Middle frontal gyrus (tissue), 1 donor: ENCODE measurements around the gene CEP162.
"Not testable (repeated sequence)": the region's sequence is repeated elsewhere in the genome, so short reads cannot be mapped to it uniquely, and the experiment has no call there.

ENCODE experiments used
- DNase-seq: peaks from one replicate; pipeline ENCODE4 v3.0.0-alpha.2; 2015; ENCODE audit warnings: low spot score; ENCODE audit errors: extremely low spot score

The CEP162 gene

GRCh38 chr6:84242265-84242664 lies 14.8 kb upstream of the CEP162 start:
- DNase-seq = no peak

GRCh38 chr6:84228198-84228543 lies 728 bp upstream of the CEP162 start:
- DNase-seq = no peak

DNA sequence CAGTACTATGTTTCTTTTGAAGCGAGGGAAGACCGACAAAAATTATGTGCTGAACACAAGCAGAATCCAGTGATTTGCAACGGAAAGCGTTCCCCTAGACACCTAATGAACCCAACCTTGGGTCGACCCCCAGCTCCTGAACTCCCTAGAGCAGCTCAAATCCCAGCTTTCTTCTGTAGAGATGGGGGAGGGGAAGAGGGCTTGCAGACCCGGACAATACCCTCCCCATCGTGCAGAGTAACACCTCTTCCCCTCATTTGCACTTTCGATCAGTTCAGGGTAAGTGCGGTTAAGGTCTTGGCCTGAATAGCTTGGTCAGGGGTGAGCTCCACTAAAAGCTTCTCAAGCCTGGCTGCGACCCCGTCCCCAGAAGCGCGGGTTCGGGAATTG lies 404 bp downstream of the CEP162 start:
- no peak for DNase-seq

DNA sequence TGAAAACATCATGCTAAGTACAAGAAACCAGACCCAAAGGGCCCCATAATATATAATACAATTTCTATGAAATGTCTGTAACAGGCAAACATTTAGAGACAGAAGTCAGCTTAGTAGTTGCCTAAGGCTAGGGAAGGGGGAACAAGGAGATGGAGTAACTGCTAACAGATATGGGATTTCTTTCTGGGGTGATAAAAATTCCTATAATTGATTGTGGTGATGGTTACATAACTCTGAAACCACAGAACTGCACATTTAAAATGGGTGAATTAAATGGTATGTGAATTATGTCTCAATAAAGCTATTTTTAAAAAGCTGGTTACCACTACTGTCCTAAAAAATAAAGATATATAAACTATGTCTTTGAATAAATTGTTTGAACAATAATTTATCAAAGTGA lies 3.2 kb downstream of the CEP162 start:
- no peak for DNase-seq

- not testable (repeated sequence) for DNase-seq
Measured at GRCh38 chr6:84223608-84224007, 3.8 kb downstream of the CEP162 start.

GRCh38 chr6:84222426-84222825 lies 5.0 kb downstream of the CEP162 start:
- no peak for DNase-seq

GRCh38 chr6:84220809-84221409 lies 6.5 kb downstream of the CEP162 start:
- DNase-seq = no peak

DNA sequence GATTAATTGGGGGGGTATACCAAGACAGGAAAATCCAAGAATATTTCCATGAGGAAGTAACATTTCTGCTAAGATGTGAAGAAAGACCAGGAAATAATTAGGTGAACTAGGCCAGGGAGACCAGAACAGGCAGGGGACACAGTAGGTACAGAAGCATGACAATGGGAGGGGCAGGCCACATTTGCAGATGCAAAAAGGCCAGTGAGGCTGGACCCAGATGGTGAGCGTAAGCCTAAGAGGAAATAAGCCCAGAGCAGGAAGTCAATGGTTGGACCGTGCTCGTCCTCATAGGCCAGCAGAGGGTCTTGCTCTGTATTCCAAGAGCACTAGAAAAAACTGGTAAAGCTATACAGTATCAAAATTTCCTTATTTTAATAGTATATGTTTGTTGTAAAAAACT lies 9.4 kb downstream of the CEP162 start:
- DNase-seq = no peak

DNA sequence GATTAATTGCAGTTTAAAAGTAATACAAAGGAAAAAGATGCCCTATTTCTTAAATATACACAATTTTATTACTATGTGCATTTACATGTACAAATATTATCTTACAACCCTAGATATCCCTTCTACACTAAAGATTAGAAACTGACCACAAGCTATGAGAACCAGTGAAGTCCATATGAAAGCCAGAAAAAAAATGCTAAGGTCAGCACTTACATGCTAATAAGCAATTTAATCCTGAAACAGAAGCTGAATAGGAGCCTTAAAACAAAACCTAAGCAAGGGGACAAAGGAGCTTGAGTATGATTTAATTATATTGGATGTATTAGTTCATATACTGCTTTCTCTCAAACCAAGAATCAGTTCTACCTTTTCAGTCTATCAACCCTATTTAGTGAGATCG lies 14.2 kb downstream of the CEP162 start:
- DNase-seq = no peak

GRCh38 chr6:84204011-84204410 lies 23.4 kb downstream of the CEP162 start:
- no peak for DNase-seq

DNA sequence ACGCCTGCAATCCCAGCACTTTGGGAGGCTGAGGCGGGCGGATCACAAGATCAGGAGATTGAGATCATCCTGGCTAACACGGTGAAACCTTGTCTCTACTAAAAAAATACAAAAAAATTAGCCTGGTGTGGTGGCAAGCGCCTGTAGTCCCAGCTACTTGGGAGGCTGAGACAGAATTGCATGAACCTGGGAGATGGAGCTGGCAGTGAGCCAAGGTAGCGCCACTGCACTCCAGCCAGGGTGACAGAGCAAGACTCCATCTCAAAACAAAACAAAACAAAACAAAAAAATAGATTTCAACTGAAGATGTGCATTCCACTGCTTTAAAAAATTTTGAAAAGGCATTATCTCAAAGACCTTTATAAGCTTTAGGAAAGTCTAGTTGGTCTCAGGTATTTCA lies 27.5 kb downstream of the CEP162 start:
- DNase-seq = not testable (repeated sequence)

DNA sequence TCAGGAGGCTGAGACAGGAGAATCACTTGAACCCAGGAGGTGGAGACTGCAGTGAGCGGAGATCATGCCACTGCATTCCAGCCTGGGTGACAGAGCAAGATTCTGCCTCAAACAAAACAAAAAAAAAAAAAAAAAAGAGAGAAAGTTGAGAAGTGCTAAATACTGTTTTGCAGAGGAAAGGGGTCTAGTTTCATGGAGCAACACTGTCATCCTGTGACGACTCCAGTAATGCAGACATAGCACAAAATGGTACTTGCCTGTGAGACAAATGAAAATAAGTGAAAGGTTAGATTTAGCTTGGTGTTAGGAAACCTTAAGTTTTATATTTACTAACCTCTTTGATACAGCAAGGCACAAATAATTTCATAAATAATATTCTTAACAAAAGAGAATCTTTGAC lies 29.7 kb downstream of the CEP162 start:
- DNase-seq = no peak

DNA sequence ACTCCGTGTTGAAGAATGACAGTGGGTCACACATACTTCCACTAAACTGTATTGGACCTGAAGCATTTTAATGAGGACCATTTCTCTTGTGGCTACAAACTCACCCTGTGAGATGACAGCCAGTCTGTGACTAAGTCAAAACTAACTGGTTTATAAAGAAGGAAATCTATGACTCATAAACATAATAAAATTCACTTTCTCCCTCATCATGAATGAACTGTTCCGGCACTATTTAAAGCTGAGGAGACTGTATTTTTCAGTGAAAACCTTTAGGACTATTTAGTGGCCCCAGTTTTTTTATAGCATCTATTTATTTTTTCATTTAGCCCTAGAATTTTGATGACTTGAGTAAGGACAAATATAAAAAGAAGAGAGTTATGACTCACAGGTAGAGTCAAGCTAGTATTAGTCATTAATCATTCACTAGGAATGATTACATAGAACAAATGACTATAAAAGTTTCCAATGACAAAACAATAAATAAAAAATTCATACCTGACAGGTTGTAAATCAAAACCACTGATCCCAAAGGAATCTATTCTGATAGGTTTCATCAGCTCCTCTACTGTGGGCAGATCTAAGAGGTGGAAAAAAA lies 34.2 kb downstream of the CEP162 start:
- no peak for DNase-seq

DNA sequence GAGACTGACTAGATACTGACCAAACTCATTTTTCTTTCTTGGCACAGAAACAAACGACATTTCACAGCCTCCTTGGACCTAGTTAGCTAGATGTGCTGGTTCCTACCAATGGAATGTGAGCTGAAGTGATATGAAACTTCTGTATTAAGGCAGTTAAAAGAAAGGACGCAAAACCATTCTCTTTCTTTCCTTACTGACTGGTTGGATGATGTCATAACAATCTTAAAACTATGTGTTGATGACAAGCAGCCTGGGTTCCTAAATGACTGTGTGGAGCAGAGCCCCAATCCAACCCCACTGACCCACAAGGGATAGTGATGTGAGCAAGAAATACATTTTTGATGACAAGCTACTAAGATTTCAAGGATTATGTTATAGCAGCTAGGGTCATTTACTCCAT lies 35.6 kb downstream of the CEP162 start:
- no peak for DNase-seq

DNA sequence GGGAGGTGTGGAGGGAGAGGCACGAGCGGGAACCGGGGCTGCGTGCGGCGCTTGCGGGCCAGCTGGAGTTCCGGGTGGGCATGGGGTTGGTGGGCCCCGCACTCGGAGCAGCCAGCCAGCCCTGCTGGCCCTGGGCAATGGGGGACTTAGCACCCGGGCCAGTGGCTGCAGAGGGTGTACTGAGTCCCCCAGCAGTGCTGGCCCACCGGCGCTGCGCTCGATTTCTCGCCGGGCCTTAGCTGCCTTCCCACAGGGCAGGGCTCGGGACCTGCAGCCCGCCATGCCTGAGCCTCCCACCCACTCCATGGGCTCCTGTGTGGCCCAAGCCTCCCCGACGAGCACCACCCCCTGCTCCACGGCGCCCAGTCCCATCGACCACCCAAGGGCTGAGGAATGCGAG lies 38.1 kb downstream of the CEP162 start:
- not testable (repeated sequence) for DNase-seq

DNA sequence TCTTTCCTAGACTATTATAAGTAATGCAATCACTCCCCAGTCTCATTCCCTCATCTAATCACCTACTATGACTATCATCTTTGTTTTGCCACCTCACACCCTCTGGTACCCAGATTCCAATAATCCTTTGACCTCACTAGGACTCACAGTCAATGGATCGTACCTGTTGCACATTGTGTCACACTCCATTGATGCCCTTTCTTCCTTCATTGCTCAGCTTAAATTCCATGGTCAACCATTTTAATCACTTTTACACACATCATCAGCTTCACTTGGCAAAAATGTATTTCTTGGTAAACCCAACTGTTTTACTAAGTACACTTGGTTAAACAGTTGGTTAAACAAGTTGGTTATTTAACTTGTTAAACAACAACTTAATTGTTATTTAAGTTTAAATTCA lies 44.0 kb downstream of the CEP162 start:
- no peak for DNase-seq

GRCh38 chr6:84182001-84182400 lies 45.4 kb downstream of the CEP162 start:
- DNase-seq = no peak

DNA sequence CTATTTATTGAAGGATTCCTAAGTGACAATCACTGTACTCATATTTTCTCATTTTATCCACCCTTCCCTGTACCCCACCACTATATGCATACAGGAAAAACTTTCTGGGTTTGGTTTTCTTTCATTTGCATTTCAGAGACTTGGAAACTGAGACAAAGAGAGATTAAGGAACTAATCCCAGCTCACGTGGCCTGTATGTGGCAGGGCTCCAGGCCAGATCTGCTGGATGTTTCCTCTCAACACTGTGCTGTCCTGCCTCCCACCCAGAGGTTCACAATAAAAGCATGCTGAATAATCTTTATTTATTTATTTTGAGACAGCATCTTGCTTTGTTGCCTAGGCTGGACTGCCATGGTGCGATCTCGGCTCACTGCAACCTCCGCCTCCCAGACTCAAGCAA lies 50.2 kb downstream of the CEP162 start:
- DNase-seq = no peak

DNA sequence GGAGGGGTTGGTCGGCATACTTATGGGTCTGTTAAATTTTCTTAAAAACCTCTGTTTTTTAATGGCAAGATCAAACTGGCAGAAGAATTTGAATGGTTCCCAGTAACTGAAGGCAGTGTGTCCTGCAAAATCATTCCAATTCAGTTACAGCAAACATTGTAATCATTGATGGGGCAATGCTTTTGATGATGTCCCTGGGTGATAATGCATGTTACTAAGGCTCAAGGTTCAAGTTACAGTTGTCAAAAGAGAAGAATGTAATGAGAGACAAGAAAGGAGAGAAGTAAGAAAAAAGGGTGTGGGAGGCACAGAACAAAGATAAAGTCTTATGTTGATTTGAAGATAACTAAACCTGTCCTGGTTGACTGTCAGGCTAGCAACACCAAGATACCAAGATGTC lies 54.9 kb downstream of the CEP162 start:
- DNase-seq = no peak

DNA sequence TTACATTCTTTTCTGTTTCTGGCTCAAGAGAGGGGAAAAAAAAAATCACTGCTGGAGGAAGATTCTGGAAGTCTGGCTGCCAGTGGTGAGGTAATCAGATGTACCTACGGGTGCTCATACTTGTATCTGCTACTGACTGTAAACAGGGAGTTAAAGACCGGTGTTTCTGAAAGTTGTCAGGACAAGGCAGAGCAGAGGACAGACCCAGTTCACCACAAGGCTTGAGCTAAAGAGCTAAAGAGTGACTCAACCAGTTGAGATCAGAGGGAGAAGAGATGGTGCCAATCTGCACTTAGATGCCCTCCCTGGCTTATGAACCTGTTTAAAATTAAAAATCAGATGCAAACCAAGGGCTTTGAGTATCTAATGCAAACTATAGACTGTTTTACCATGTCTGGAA lies 55.4 kb downstream of the CEP162 start:
- DNase-seq = no peak

DNA sequence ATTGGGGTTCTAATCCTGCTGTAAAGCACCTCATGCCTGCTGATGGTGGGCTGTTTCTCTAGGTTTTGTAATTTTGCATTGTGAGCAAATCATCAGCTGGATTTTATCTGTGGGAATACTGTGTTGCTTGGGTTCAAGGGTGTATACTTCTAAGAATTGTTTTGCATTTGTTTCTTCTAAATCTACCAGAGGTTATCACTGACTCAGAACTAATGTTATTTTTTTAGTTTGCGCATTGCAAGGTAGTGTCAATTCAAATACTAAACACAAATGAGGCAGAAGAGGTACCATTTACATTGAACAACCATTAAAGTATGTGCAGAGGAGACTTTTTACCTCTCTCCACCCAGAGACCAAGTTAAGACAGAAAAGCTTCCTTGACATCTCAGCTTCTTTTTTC lies 60.0 kb downstream of the CEP162 start:
- DNase-seq = no peak

DNA sequence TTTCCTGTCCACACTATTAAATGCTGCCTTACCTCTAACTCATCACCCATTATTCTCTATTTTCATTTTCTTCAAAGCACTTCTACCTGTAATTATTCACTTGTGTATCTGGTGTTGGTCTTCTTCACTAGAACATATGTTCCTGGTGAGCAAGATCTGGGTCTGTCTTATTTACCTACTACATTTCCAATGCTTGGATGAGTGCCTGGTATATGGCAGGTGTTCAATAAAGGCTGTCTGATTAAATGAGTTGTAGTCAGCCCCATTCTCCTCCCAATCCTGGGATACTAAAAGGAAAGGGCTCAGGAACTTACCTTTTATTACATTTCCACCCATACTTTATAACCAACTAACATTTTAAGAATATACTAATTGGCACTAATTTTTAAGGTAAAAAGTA lies 61.0 kb downstream of the CEP162 start:
- no peak for DNase-seq

GRCh38 chr6:84164328-84164727 lies 63.1 kb downstream of the CEP162 start:
- not testable (repeated sequence) for DNase-seq

DNA sequence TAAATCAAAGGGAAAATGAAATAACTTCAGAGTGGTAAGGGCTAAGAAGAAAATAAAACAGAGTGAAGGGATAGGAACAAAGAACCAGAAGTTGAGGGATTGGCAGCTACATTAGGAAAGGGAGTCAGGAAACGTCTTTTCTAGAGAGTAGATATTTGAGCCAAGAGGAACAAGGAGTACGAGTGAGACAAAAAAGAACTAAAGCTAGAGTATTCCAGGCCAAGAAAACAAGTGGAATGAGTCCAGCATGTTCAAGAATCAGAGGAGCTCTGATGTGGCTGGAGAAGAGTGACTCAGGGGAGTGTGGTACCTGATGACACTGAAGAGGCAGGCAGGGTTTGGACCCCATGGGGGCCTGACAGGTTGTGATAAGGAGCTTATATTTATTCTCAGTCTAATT lies 66.3 kb downstream of the CEP162 start:
- no peak for DNase-seq
